HepG2 (cell line): ENCODE results near the gene TUBA4B. TPM values are rescaled to one million over a fixed set of nuclear protein-coding genes. Genes with fewer than 3 reads are reported as not detected.
A peak's percentile ranks its signal among the peaks of the same experiment; 100 is the strongest.

Source experiments
- DMTF1 ChIP-seq: sonication (generic); formaldehyde crosslinking; IDR thresholded peaks from 2 replicates; pipeline ENCODE4 v1.4.0; 2020; ENCODE audit warnings: mild to moderate bottlenecking, missing genetic modification reagents
- HDAC1 ChIP-seq: sonication (generic); formaldehyde crosslinking; IDR thresholded peaks from 2 replicates; pipeline ENCODE4 v1.5.1; 2020; ENCODE audit warnings: mild to moderate bottlenecking, missing genetic modification reagents
- MTF2 ChIP-seq: sonication (generic); formaldehyde crosslinking; IDR thresholded peaks from 2 replicates; pipeline ENCODE4 v1.5.0; 2020; ENCODE audit warnings: missing genetic modification reagents, borderline replicate concordance
- PHF8 ChIP-seq: sonication (generic); formaldehyde crosslinking; IDR thresholded peaks from 2 replicates; pipeline ENCODE4 v1.5.0; 2020; ENCODE audit warnings: missing genetic modification reagents
- PRMT3 ChIP-seq: sonication (generic); formaldehyde crosslinking; IDR thresholded peaks from 2 replicates; pipeline ENCODE4 v1.8.1; 2022; ENCODE audit warnings: low read depth, mild to moderate bottlenecking, moderate library complexity, missing genetic modification reagents, borderline replicate concordance
- RORA ChIP-seq: sonication (generic); formaldehyde crosslinking; IDR thresholded peaks from 2 replicates; pipeline ENCODE4 v1.5.0; 2020; ENCODE audit warnings: mild to moderate bottlenecking, missing genetic modification reagents, moderate library complexity
- STAG1 ChIP-seq: sonication (generic); formaldehyde crosslinking; IDR thresholded peaks from 2 replicates; pipeline ENCODE4 v1.4.0; 2020; ENCODE audit warnings: missing genetic modification reagents
- ZBTB20 ChIP-seq: sonication (generic); formaldehyde crosslinking; IDR thresholded peaks from 2 replicates; pipeline ENCODE4 v1.8.1; 2023; ENCODE audit warnings: missing genetic modification reagents, low read depth, mild to moderate bottlenecking, borderline replicate concordance
- ZIK1 ChIP-seq: sonication (generic); formaldehyde crosslinking; IDR thresholded peaks from 2 replicates; pipeline ENCODE4 v1.5.0; 2020; ENCODE audit warnings: mild to moderate bottlenecking, low read depth, missing genetic modification reagents, borderline replicate concordance
- ZNF362 ChIP-seq: sonication (generic); formaldehyde crosslinking; IDR thresholded peaks from 2 replicates; pipeline ENCODE4 v1.4.0; 2020; ENCODE audit warnings: missing genetic modification reagents, mild to moderate bottlenecking, borderline replicate concordance
- ZNF563 ChIP-seq: sonication (generic); formaldehyde crosslinking; IDR thresholded peaks from 2 replicates; pipeline ENCODE4 v1.8.0; 2022; ENCODE audit warnings: mild to moderate bottlenecking, moderate library complexity, missing genetic modification reagents
- ZNF674 ChIP-seq: sonication (generic); formaldehyde crosslinking; IDR thresholded peaks from 2 replicates; pipeline ENCODE4 v1.5.0; 2020; ENCODE audit warnings: low read depth, mild to moderate bottlenecking, missing genetic modification reagents
- ZNF687 ChIP-seq: sonication (generic); formaldehyde crosslinking; IDR thresholded peaks from 2 replicates; pipeline ENCODE4 v1.5.1; 2020; ENCODE audit warnings: mild to moderate bottlenecking, missing genetic modification reagents, moderate library complexity
- ZNF780A ChIP-seq: sonication (generic); formaldehyde crosslinking; IDR thresholded peaks from 2 replicates; pipeline ENCODE4 v1.8.0; 2022; ENCODE audit warnings: mild to moderate bottlenecking, missing genetic modification reagents, moderate library complexity
- polyA plus RNA-seq, 8 experiments: library from polyadenylated mRNA; depleted of rRNA in 3 of 8; stranded (reverse) in 7 of 8; unstranded in 1 of 8; fragments of >200 nt; fragmentation: Illumina TruSeq in 4 of 8; extraction: Trizol in 4 of 8; gene quantifications; 2 replicates each; pipeline versions ENCODE4 v1.2.1 to v1.2.3, GENCODE V29; 2011 to 2016; ENCODE audit warnings: low read depth in 4 of 8, missing spikeins in 1 of 8, mixed read lengths in 1 of 8; ENCODE audit not compliant: insufficient read depth in 1 of 8
- total RNA-seq, 5 experiments: library from RNA; depleted of rRNA; stranded (reverse); fragments of >200 nt; fragmentation: Illumina TruSeq; extraction: Trizol; gene quantifications; 2 replicates each; pipeline ENCODE4 v1.2.3, GENCODE V29; 2016; ENCODE audit warnings: low read depth in 1 of 5
- TF ChIP-seq, protein P1 (sequence below): sonication (generic); formaldehyde crosslinking; conservative IDR thresholded peaks from 2 replicates; pipeline ENCODE4 v1.8.1; 2023; ENCODE audit warnings: missing genetic modification reagents
- TF ChIP-seq, protein P2 (sequence below): sonication (generic); formaldehyde crosslinking; IDR thresholded peaks from 2 replicates; pipeline ENCODE4 v1.5.0; 2020; ENCODE audit warnings: mild to moderate bottlenecking, missing genetic modification reagents

Gene TUBA4B
- total and polyA plus RNA-seq, 2 of the 13 experiments (the other 11 are each of a cell fraction or from before 2014, with no cell fraction given): 0.18 to 0.22 TPM

DNA sequence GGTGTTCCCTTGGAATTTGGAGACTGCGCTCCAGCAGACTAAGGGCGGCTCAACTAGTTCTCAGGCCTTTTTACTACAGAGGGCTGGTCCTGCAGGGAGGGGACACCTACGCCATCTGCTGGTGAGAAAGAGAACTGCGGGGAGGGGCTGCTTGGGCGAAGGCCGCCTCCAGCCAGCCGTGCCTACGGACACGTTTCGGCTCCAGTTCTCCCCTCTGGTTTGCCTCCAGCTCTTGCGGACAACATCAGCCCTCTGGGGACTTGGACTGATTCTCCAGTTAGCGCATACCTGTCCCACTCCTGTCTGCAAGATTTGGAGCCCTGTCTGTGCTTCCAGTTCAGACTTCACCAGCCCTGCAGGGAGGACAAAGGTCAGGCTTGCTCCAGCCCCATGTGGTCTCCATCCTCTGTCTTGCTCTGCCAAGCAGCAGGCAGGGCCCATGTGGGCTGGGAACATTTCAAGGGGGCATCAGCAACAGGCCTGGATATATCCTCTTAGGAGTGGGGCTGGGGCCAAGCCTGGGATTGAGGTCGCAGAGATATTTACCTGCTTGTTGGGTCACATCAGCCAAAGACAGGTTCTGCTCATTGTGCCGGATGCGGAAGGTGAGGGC, 45.8 kb downstream of the TUBA4B start (continued):
- TF ChIP-seq, protein P1, sequence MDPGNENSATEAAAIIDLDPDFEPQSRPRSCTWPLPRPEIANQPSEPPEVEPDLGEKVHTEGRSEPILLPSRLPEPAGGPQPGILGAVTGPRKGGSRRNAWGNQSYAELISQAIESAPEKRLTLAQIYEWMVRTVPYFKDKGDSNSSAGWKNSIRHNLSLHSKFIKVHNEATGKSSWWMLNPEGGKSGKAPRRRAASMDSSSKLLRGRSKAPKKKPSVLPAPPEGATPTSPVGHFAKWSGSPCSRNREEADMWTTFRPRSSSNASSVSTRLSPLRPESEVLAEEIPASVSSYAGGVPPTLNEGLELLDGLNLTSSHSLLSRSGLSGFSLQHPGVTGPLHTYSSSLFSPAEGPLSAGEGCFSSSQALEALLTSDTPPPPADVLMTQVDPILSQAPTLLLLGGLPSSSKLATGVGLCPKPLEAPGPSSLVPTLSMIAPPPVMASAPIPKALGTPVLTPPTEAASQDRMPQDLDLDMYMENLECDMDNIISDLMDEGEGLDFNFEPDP (CRISPR knock-in tag): no peak
- TF ChIP-seq ZNF674 (CRISPR knock-in tag) (no peak), STAG1 (peak; percentile 91), ZIK1 (CRISPR knock-in tag) (0 out of 2 replicates have a peak, but pooled peaks have one; percentile 24), MTF2 (CRISPR knock-in tag) (peak; percentile 78; the same call in 1 of the 2 replicates), DMTF1 (CRISPR knock-in tag) (peak; percentile 67; the same call in 1 of the 2 replicates), ZNF362 (CRISPR knock-in tag) (no peak; the same call in 1 of the 2 replicates), PRMT3 (no peak), ZNF780A (CRISPR knock-in tag) (no peak), PHF8 (CRISPR knock-in tag) (peak; percentile 22; the same call in 1 of the 2 replicates), HDAC1 (CRISPR knock-in tag) (peak; percentile 49; the same call in 1 of the 2 replicates), ZNF563 (CRISPR knock-in tag) (no peak), ZNF687 (CRISPR knock-in tag) (peak; percentile 84), ZBTB20 (CRISPR knock-in tag) (peak; percentile 64; the same call in 1 of the 2 replicates), RORA (CRISPR knock-in tag) (no peak)
- TF ChIP-seq, protein P2, sequence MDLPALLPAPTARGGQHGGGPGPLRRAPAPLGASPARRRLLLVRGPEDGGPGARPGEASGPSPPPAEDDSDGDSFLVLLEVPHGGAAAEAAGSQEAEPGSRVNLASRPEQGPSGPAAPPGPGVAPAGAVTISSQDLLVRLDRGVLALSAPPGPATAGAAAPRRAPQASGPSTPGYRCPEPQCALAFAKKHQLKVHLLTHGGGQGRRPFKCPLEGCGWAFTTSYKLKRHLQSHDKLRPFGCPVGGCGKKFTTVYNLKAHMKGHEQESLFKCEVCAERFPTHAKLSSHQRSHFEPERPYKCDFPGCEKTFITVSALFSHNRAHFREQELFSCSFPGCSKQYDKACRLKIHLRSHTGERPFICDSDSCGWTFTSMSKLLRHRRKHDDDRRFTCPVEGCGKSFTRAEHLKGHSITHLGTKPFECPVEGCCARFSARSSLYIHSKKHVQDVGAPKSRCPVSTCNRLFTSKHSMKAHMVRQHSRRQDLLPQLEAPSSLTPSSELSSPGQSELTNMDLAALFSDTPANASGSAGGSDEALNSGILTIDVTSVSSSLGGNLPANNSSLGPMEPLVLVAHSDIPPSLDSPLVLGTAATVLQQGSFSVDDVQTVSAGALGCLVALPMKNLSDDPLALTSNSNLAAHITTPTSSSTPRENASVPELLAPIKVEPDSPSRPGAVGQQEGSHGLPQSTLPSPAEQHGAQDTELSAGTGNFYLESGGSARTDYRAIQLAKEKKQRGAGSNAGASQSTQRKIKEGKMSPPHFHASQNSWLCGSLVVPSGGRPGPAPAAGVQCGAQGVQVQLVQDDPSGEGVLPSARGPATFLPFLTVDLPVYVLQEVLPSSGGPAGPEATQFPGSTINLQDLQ (CRISPR knock-in tag): no peak; the same call in 1 of the 2 replicates
